A549 (cell line): ENCODE results near the gene MSL2. TPM values are rescaled to one million over a fixed set of nuclear protein-coding genes. Genes with fewer than 3 reads are reported as not detected.

ENCODE experiments used
- ATAC-seq, 2 experiments: fragments of 200-7000 bp in 1 of 2; fragments of >200 bp in 1 of 2; cut with Nextera tagmentation in 1 of 2; cut with Tn5 transposase in 1 of 2; 3 replicates each; pipeline versions ENCODE4 v1.8.0 to v1.9.1; 2018 to 2020; ENCODE audit warnings: mild to moderate bottlenecking in 1 of 2, moderate library complexity in 1 of 2
- CTCF ChIA-PET: fragments of 300-600 bp; sonication (Branson Sonifier 250); formaldehyde crosslinking; extraction: SDS; loops from one replicate; lab custom pipeline; 2021; ENCODE audit warnings: antibody characterized with exemption, inconsistent platforms; lab: Yijun Ruan, JAX
- POLR2A ChIA-PET: fragments of 350-600 bp; formaldehyde crosslinking; extraction: SDS; loops from one replicate; lab custom pipeline; 2021; ENCODE audit warnings: antibody characterized with exemption, inconsistent platforms; lab: Yijun Ruan, JAX
- DNase-seq, 2 experiments: peaks; one replicate each; pipeline versions ENCODE4 v3.0.0 to v3.0.0-alpha.2; 2011 to 2016; ENCODE audit warnings: low read depth in 1 of 2, low spot score in 1 of 2
- FAIRE-seq: peaks from 2 replicates; lab custom pipeline; 2011; peaks lifted over from hg19 to GRCh38; lab: Jason Lieb, UNC
- H3K27ac ChIP-seq, 2 experiments: fragments of >200 bp; sonication (Bioruptor Twin); formaldehyde crosslinking; 3 replicates each; pipeline ENCODE4 v1.5.1; 2016 to 2017
- H3K4me1 ChIP-seq: fragments of >200 bp; sonication (Bioruptor Twin); formaldehyde crosslinking; 3 replicates; pipeline ENCODE4 v1.6.1; 2016
- H3K4me2 ChIP-seq: fragments of >200 bp; sonication (Bioruptor Twin); formaldehyde crosslinking; 3 replicates; pipeline ENCODE4 v1.6.1; 2016
- H3K4me3 ChIP-seq: fragments of >200 bp; sonication (Bioruptor Twin); formaldehyde crosslinking; 3 replicates; pipeline ENCODE4 v1.5.1; 2016
- H3K9me3 ChIP-seq: fragments of >200 bp; sonication (Bioruptor Twin); formaldehyde crosslinking; 3 replicates; pipeline ENCODE4 v1.6.1; 2016
- BHLHE40 ChIP-seq: IDR thresholded peaks from 2 replicates; pipeline ENCODE4 v1.6.1; 2012; ENCODE audit warnings: low read depth, low read length, inconsistent platforms
- CBX8 ChIP-seq: fragments of 200-600 bp; sonication (generic); IDR thresholded peaks from 2 replicates; pipeline ENCODE4 v1.6.1; 2016
- CHD4 ChIP-seq: fragments of 200-600 bp; sonication (generic); IDR thresholded peaks from 2 replicates; pipeline ENCODE4 v1.6.1; 2016; ENCODE audit warnings: antibody characterized with exemption, mild to moderate bottlenecking, borderline replicate concordance
- FOXS1 ChIP-seq: fragments of 250-450 bp; sonication (Bioruptor Pico); IDR thresholded peaks from 2 replicates; pipeline ENCODE4 v1.5.0; 2020; ENCODE audit warnings: mild to moderate bottlenecking, moderate library complexity
- HOXA7 ChIP-seq: fragments of 250-450 bp; sonication (Bioruptor Pico); IDR thresholded peaks from 2 replicates; pipeline ENCODE4 v1.5.0; 2020; ENCODE audit warnings: mild to moderate bottlenecking, moderate library complexity
- JUNB ChIP-seq: fragments of >200 bp; sonication (Bioruptor Twin); formaldehyde crosslinking; IDR thresholded peaks from 2 replicates; pipeline ENCODE4 v1.6.1; 2016
- KDM5A ChIP-seq: fragments of 200-600 bp; sonication (generic); IDR thresholded peaks from 2 replicates; pipeline ENCODE4 v1.6.1; 2016; ENCODE audit warnings: antibody characterized with exemption, mild to moderate bottlenecking
- MAFK ChIP-seq: fragments of 450-650 bp; IDR thresholded peaks from 2 replicates; pipeline ENCODE4 v1.6.1; 2014; ENCODE audit not compliant: partially characterized antibody
- MAZ ChIP-seq: fragments of 150-350 bp; IDR thresholded peaks from 2 replicates; pipeline ENCODE4 v1.6.1; 2014; ENCODE audit warnings: antibody characterized with exemption, low read depth, low read length, borderline replicate concordance
- NPAS2 ChIP-seq: fragments of 250-450 bp; sonication (Bioruptor Pico); IDR thresholded peaks from 2 replicates; pipeline ENCODE4 v1.8.0; 2022; ENCODE audit warnings: mild to moderate bottlenecking, moderate library complexity, borderline replicate concordance
- PHF8 ChIP-seq: fragments of 200-600 bp; sonication (generic); IDR thresholded peaks from 2 replicates; pipeline ENCODE4 v1.6.1; 2016; ENCODE audit warnings: low read depth, mild to moderate bottlenecking, antibody characterized with exemption, moderate library complexity, borderline replicate concordance
- POLR2AphosphoS2 ChIP-seq: conservative IDR thresholded peaks from 2 replicates; pipeline ENCODE4 v1.6.1; 2012; ENCODE audit warnings: low read length, improper control_type of control experiment, inconsistent platforms
- RAD21 ChIP-seq, 2 experiments: fragments of >200 bp in 1 of 2; sonication (Bioruptor Twin) in 1 of 2; formaldehyde crosslinking in 1 of 2; IDR thresholded peaks in 1 of 2; conservative IDR thresholded peaks in 1 of 2; 2 replicates in 1 of 2; 3 replicates in 1 of 2; pipeline ENCODE4 v1.6.1; 2012 to 2018; ENCODE audit warnings: inconsistent platforms in 1 of 2
- RARB ChIP-seq: fragments of 250-450 bp; sonication (Bioruptor Pico); IDR thresholded peaks from 2 replicates; pipeline ENCODE4 v1.8.0; 2021; ENCODE audit warnings: mild to moderate bottlenecking, moderate library complexity
- RCOR1 ChIP-seq: fragments of 150-350 bp; IDR thresholded peaks from 2 replicates; pipeline ENCODE4 v1.6.1; 2014; ENCODE audit warnings: antibody characterized with exemption, low read length, low read depth
- SREBF2 ChIP-seq: fragments of 450-650 bp; IDR thresholded peaks from 2 replicates; pipeline ENCODE4 v1.6.1; 2014; ENCODE audit warnings: mild to moderate bottlenecking, moderate library complexity
- ZSCAN20 ChIP-seq: fragments of 250-450 bp; sonication (Bioruptor Pico); IDR thresholded peaks from 2 replicates; pipeline ENCODE4 v1.8.0; 2022; ENCODE audit warnings: mild to moderate bottlenecking, moderate library complexity
- WGBS: methylation state at CpG from one replicate; pipeline ENCODE4 v1.1.6; 2017; ENCODE audit errors: missing lambda C conversion rate; 5-methylcytosine and 5-hydroxymethylcytosine counted together
- polyA plus RNA-seq, 4 experiments: library from polyadenylated mRNA; depleted of rRNA in 3 of 4; stranded (reverse); fragments of >200 nt; fragmentation: RNase III in 1 of 4; extraction: RNeasy Plus Mini Kit Qiagen cat#74134 plus additional on column Dnase treatment in 1 of 4; gene quantifications; 2 replicates in 3 of 4; 3 replicates in 1 of 4; pipeline ENCODE4 v1.2.3, GENCODE V29; 2011 to 2017
- TF ChIP-seq, protein P1 (sequence below): fragments of 200-600 bp; sonication (generic); IDR thresholded peaks from 2 replicates; pipeline ENCODE4 v1.6.1; 2016; ENCODE audit warnings: antibody characterized with exemption, mild to moderate bottlenecking, moderate library complexity
- TF ChIP-seq, protein P2 (sequence below): fragments of 250-450 bp; sonication (Bioruptor Pico); IDR thresholded peaks from 2 replicates; pipeline ENCODE4 v1.5.0; 2021; ENCODE audit warnings: mild to moderate bottlenecking, moderate library complexity, borderline replicate concordance
- TF ChIP-seq, protein P3 (sequence below): fragments of 450-650 bp; IDR thresholded peaks from 2 replicates; pipeline ENCODE4 v1.6.1; 2014; ENCODE audit warnings: antibody characterized with exemption
- TF ChIP-seq, protein P4 (sequence below): fragments of 150-350 bp; IDR thresholded peaks from 2 replicates; pipeline ENCODE4 v1.6.1; 2014; ENCODE audit warnings: low read depth, mild to moderate bottlenecking, low read length

MSL2 gene
- polyA plus RNA-seq, 2 of the 4 experiments (the other 2 are of a cell fraction) = 8.4 to 10.1 TPM

DNA sequence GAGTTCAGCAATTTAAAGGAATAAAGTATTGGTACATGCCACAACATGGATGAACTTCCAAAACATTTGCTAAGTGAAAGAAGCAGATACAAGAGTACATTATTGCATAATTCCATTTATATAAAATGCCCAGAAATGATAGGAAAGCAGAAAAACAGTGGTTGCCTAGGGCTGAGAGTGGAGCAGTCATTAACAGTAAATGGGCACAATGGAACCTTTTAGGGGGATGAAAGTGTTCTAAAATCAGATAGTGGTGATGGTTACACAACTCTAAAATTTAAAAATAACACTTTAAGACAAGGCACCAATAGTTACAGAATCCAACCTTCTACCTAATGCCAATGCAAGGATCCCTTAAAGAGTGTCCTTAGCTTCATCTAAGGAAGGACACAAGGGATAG is 34.6 kb downstream of the MSL2 start (continued):
- TF ChIP-seq, protein P1, sequence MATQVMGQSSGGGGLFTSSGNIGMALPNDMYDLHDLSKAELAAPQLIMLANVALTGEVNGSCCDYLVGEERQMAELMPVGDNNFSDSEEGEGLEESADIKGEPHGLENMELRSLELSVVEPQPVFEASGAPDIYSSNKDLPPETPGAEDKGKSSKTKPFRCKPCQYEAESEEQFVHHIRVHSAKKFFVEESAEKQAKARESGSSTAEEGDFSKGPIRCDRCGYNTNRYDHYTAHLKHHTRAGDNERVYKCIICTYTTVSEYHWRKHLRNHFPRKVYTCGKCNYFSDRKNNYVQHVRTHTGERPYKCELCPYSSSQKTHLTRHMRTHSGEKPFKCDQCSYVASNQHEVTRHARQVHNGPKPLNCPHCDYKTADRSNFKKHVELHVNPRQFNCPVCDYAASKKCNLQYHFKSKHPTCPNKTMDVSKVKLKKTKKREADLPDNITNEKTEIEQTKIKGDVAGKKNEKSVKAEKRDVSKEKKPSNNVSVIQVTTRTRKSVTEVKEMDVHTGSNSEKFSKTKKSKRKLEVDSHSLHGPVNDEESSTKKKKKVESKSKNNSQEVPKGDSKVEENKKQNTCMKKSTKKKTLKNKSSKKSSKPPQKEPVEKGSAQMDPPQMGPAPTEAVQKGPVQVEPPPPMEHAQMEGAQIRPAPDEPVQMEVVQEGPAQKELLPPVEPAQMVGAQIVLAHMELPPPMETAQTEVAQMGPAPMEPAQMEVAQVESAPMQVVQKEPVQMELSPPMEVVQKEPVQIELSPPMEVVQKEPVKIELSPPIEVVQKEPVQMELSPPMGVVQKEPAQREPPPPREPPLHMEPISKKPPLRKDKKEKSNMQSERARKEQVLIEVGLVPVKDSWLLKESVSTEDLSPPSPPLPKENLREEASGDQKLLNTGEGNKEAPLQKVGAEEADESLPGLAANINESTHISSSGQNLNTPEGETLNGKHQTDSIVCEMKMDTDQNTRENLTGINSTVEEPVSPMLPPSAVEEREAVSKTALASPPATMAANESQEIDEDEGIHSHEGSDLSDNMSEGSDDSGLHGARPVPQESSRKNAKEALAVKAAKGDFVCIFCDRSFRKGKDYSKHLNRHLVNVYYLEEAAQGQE = no peak
- TF ChIP-seq RAD21 (conservative IDR thresholded peaks at IDR 0.05 in 1 of 2, IDR thresholded peaks at IDR 0.05 in 1 of 2) (no peak), BHLHE40 (no peak), RARB (CRISPR knock-in tag) (no peak), CBX8 (no peak), MAZ (no peak)

DNA sequence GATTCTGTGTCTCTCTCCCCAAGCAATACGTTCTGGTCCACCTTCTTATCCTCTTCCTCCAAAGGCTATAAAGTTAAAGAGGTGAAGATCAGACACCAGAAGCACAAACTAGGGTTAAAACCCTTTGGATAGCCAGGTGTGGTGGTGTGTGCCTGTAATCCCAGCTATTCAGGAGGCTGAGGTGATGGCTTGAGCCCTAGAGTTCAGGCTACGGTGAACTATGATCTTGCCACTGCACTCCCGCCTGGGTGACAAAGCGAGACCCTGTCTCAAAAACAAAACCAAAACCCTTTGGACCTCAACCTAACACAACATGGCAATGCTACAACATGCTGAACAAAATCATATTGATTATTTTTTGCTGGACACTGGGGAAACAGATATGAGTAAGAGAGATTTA is 43.2 kb downstream of the MSL2 start:
- Histone ChIP-seq H3K4me3 (no peak overlapping the region), H3K4me2 (no peak overlapping the region), H3K27ac (no peak overlapping the region), H3K4me1 (peaks cover 21% of the 10 kb centered on the region), H3K9me3 (no peaks in the 10 kb centered on the region)
- POLR2A ChIA-PET = no interaction called here
- 82% methylated on average over 4 of the region's 4 CpGs for WGBS
- no peak for DNase-seq
- ATAC-seq = no peak
- TF ChIP-seq, protein P2, sequence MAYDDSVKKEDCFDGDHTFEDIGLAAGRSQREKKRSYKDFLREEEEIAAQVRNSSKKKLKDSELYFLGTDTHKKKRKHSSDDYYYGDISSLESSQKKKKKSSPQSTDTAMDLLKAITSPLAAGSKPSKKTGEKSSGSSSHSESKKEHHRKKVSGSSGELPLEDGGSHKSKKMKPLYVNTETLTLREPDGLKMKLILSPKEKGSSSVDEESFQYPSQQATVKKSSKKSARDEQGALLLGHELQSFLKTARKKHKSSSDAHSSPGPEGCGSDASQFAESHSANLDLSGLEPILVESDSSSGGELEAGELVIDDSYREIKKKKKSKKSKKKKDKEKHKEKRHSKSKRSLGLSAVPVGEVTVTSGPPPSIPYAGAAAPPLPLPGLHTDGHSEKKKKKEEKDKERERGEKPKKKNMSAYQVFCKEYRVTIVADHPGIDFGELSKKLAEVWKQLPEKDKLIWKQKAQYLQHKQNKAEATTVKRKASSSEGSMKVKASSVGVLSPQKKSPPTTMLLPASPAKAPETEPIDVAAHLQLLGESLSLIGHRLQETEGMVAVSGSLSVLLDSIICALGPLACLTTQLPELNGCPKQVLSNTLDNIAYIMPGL (CRISPR knock-in tag) = no peak
- no peak for TF ChIP-seq NPAS2 (CRISPR knock-in tag)
- no peak for TF ChIP-seq HOXA7 (CRISPR knock-in tag)
- TF ChIP-seq MAZ = no peak
- TF ChIP-seq ZSCAN20 (CRISPR knock-in tag) = no peak
- no peak for TF ChIP-seq KDM5A
- no peak for TF ChIP-seq PHF8
- no peak for TF ChIP-seq RARB (CRISPR knock-in tag)
- TF ChIP-seq, protein P3, sequence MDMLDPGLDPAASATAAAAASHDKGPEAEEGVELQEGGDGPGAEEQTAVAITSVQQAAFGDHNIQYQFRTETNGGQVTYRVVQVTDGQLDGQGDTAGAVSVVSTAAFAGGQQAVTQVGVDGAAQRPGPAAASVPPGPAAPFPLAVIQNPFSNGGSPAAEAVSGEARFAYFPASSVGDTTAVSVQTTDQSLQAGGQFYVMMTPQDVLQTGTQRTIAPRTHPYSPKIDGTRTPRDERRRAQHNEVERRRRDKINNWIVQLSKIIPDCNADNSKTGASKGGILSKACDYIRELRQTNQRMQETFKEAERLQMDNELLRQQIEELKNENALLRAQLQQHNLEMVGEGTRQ = no peak
- no peak for TF ChIP-seq POLR2AphosphoS2
- TF ChIP-seq, protein P4, sequence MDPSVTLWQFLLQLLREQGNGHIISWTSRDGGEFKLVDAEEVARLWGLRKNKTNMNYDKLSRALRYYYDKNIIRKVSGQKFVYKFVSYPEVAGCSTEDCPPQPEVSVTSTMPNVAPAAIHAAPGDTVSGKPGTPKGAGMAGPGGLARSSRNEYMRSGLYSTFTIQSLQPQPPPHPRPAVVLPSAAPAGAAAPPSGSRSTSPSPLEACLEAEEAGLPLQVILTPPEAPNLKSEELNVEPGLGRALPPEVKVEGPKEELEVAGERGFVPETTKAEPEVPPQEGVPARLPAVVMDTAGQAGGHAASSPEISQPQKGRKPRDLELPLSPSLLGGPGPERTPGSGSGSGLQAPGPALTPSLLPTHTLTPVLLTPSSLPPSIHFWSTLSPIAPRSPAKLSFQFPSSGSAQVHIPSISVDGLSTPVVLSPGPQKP = no peak
- TF ChIP-seq MAFK = no peak
- TF ChIP-seq FOXS1 (CRISPR knock-in tag) = no peak
- no peak for TF ChIP-seq CHD4
- TF ChIP-seq SREBF2 = no peak
- TF ChIP-seq JUNB = no peak
- TF ChIP-seq RCOR1 = no peak
- CTCF ChIA-PET = no interaction called here
- FAIRE-seq = no peak
